Keratinocyte (primary cell): Measurements from ENCODE around the gene RAB19.

ENCODE experiments used
- EZH2 ChIP-seq: IDR thresholded peaks from one replicate; pipeline ENCODE4 v1.6.1; 2012; ENCODE audit warnings: inconsistent platforms, mild to moderate bottlenecking, low read length, moderate library complexity
- TF ChIP-seq, protein P1 (sequence below), 3 experiments: IDR thresholded peaks in 1 of 3; conservative IDR thresholded peaks in 1 of 3; optimal IDR thresholded peaks in 1 of 3; 2 replicates in 2 of 3; 3 replicates in 1 of 3; pipeline versions ENCODE3 to v1.5.1; 2011; ENCODE audit warnings: low read length in 3 of 3, mild to moderate bottlenecking in 3 of 3, moderate library complexity in 2 of 3, control low read depth in 1 of 3, inconsistent platforms in 1 of 3; ENCODE audit not compliant: insufficient read depth in 2 of 3; ENCODE audit errors: extremely low read depth in 1 of 3

DNA sequence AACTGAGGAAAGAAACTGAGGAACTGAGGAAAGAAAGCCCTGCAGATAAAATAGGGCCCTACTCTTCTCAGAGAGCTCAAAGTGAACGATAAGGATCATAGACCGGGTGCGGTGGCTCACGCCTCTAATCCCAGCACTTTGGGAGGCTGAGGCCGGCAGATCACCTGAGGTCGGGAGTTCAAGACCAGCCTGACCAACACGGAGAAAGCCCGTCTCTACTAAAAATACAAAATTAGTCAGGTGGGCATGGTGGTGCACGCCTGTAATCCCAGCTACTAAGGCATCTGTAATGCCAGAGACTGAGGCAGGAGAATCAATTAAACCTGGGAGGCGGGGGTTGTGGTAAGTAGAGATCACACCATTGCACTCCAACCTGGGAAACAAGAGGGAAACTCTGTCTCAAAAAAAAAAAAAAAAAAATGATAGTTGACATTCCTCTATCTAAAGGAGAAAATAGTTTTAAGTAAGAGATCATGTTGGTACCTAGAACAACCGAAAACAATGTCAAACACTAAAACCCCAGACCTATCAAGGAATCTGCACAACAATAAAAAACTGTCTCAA is 72.9 kb downstream of the RAB19 start:
- TF ChIP-seq EZH2 = no peak
- TF ChIP-seq, protein P1, sequence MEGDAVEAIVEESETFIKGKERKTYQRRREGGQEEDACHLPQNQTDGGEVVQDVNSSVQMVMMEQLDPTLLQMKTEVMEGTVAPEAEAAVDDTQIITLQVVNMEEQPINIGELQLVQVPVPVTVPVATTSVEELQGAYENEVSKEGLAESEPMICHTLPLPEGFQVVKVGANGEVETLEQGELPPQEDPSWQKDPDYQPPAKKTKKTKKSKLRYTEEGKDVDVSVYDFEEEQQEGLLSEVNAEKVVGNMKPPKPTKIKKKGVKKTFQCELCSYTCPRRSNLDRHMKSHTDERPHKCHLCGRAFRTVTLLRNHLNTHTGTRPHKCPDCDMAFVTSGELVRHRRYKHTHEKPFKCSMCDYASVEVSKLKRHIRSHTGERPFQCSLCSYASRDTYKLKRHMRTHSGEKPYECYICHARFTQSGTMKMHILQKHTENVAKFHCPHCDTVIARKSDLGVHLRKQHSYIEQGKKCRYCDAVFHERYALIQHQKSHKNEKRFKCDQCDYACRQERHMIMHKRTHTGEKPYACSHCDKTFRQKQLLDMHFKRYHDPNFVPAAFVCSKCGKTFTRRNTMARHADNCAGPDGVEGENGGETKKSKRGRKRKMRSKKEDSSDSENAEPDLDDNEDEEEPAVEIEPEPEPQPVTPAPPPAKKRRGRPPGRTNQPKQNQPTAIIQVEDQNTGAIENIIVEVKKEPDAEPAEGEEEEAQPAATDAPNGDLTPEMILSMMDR (optimal IDR thresholded peaks at IDR 0.05 in 1 of 3, IDR thresholded peaks at IDR 0.05 in 1 of 3, conservative IDR thresholded peaks at IDR 0.05 in 1 of 3; ENCODE audit: extremely low read depth in 1 of 3, insufficient read depth in 2 of 3, low read length in 3 of 3) = no peak
